Keratinocyte (primary cell): Measurements from ENCODE around the gene CKAP4. TPM values are rescaled to one million over a fixed set of nuclear protein-coding genes. Genes with fewer than 3 reads are reported as not detected.

Source experiments
- DNase-seq: peaks from one replicate; pipeline ENCODE4 v3.0.0-alpha.2; 2011; ENCODE audit warnings: low read depth, missing footprints, low spot score
- FAIRE-seq: peaks from 2 replicates; lab custom pipeline; 2011; peaks lifted over from hg19 to GRCh38; lab: Jason Lieb, UNC
- H2AFZ ChIP-seq: 2 replicates; pipeline ENCODE4 v1.6.0; 2012; ENCODE audit warnings: low read length, control low read depth, inconsistent platforms; ENCODE audit not compliant: control insufficient read depth
- H3K27ac ChIP-seq: 2 replicates; pipeline ENCODE4 v1.5.1; 2011; ENCODE audit warnings: low read length; ENCODE audit not compliant: control insufficient read depth, insufficient read depth
- H3K27me3 ChIP-seq: 3 replicates; pipeline ENCODE4 v1.6.0; 2011; ENCODE audit warnings: low read length; ENCODE audit not compliant: control insufficient read depth, insufficient read depth; ENCODE audit errors: extremely low read depth
- H3K36me3 ChIP-seq, 2 experiments: 2 replicates in 1 of 2; 3 replicates in 1 of 2; pipeline ENCODE4 v1.5.1; 2011; ENCODE audit warnings: low read length in 2 of 2, mild to moderate bottlenecking in 1 of 2; ENCODE audit not compliant: control insufficient read depth in 2 of 2, insufficient read depth in 2 of 2; ENCODE audit errors: extremely low read depth in 1 of 2
- H3K4me1 ChIP-seq: 3 replicates; pipeline ENCODE4 v1.5.1; 2011; ENCODE audit warnings: low read length; ENCODE audit not compliant: control insufficient read depth, insufficient read depth; ENCODE audit errors: extremely low read depth
- H3K4me2 ChIP-seq: 3 replicates; pipeline ENCODE4 v1.6.0; 2011; ENCODE audit warnings: low read depth, low read length; ENCODE audit not compliant: control insufficient read depth, insufficient read depth; ENCODE audit errors: extremely low read depth
- H3K4me3 ChIP-seq, 3 experiments: fragments of 200-600 bp in 1 of 3; sonication (generic) in 1 of 3; 2 replicates in 2 of 3; 3 replicates in 1 of 3; pipeline ENCODE4 v1.5.1; 2011 to 2016; ENCODE audit warnings: low read length in 3 of 3, mild to moderate bottlenecking in 3 of 3, control low read depth in 2 of 3, inconsistent platforms in 1 of 3, low read depth in 1 of 3, mixed read lengths in 1 of 3, mixed run types in 1 of 3, moderate library complexity in 1 of 3; ENCODE audit not compliant: control insufficient read depth in 2 of 3, insufficient read depth in 2 of 3; ENCODE audit errors: extremely low read depth in 1 of 3
- H3K79me2 ChIP-seq: 2 replicates; pipeline ENCODE4 v1.6.0; 2012; ENCODE audit warnings: low read length; ENCODE audit not compliant: control insufficient read depth, insufficient read depth
- H3K9ac ChIP-seq: 3 replicates; pipeline ENCODE4 v1.6.0; 2011; ENCODE audit warnings: low read length; ENCODE audit not compliant: control insufficient read depth, insufficient read depth; ENCODE audit errors: extremely low read depth
- H3K9me1 ChIP-seq: 3 replicates; pipeline ENCODE4 v1.6.0; 2011; ENCODE audit warnings: low read length; ENCODE audit not compliant: control insufficient read depth, insufficient read depth; ENCODE audit errors: extremely low read depth
- H3K9me3 ChIP-seq: 2 replicates; pipeline ENCODE4 v1.5.1; 2012; ENCODE audit warnings: low read depth, low read length; ENCODE audit not compliant: control insufficient read depth
- H4K20me1 ChIP-seq: 3 replicates; pipeline ENCODE4 v1.6.0; 2011; ENCODE audit warnings: low read length; ENCODE audit not compliant: control insufficient read depth, insufficient read depth; ENCODE audit errors: extremely low read depth
- CTCF ChIP-seq, 3 experiments: IDR thresholded peaks in 1 of 3; conservative IDR thresholded peaks in 1 of 3; optimal IDR thresholded peaks in 1 of 3; 2 replicates in 2 of 3; 3 replicates in 1 of 3; pipeline versions ENCODE3 to v1.5.1; 2011; ENCODE audit warnings: low read length in 3 of 3, mild to moderate bottlenecking in 3 of 3, moderate library complexity in 2 of 3, control low read depth in 1 of 3, inconsistent platforms in 1 of 3; ENCODE audit not compliant: insufficient read depth in 2 of 3; ENCODE audit errors: extremely low read depth in 1 of 3
- EZH2 ChIP-seq: IDR thresholded peaks from one replicate; pipeline ENCODE4 v1.6.1; 2012; ENCODE audit warnings: inconsistent platforms, mild to moderate bottlenecking, low read length, moderate library complexity
- dilution Hi-C: fragments of 300-500 bp; cut with MboI; formaldehyde crosslinking; loops from one replicate; pipeline ENCODE4 v1.7.0; 2020; ENCODE audit warnings: low sequenced_read_pairs; ENCODE audit not compliant: extremely low pct_ligation_motif_present
- polyA plus RNA-seq, 5 experiments: library from polyadenylated mRNA; depleted of rRNA in 3 of 5; stranded (reverse) in 3 of 5; stranded (forward) in 1 of 5; unstranded in 1 of 5; fragments of >200 nt; gene quantifications; 1 replicate in 1 of 5; 2 replicates in 3 of 5; 3 replicates in 1 of 5; pipeline versions ENCODE4 v1.2.1 to v1.2.3, GENCODE V29; 2011 to 2012; ENCODE audit warnings: missing spikeins in 2 of 5, low read depth in 1 of 5, low replicate concordance in 1 of 5

Gene CKAP4
- polyA plus RNA-seq, 1 donor (not counting 4 experiments of a cell fraction or from before 2014, with no cell fraction given), result 84.5 TPM

- Histone ChIP-seq H4K20me1 (no peaks in the 10 kb centered on the region), H3K79me2 (no peaks in the 10 kb centered on the region), H3K9ac (no peak overlapping the region), H3K9me3 (peaks cover 6% of the 10 kb centered on the region), H3K4me2 (no peak overlapping the region), H3K9me1 (no peaks in the 10 kb centered on the region), H2AFZ (no peak overlapping the region), H3K27ac (no peak overlapping the region), H3K27me3 (peaks cover 8% of the 10 kb centered on the region), H3K4me3 (no peak overlapping the region), H3K36me3 (no peaks in the 10 kb centered on the region), H3K4me1 (no peaks in the 10 kb centered on the region)
- DNase-seq, result no peak
- no peak for FAIRE-seq
- TF ChIP-seq CTCF (optimal IDR thresholded peaks at IDR 0.05 in 1 of 3, IDR thresholded peaks at IDR 0.05 in 1 of 3, conservative IDR thresholded peaks at IDR 0.05 in 1 of 3; ENCODE audit: extremely low read depth in 1 of 3, insufficient read depth in 2 of 3, low read length in 3 of 3) (no peak), EZH2 (no peak)
- dilution Hi-C loops, result no loop called here
These were observed 33.2 kb downstream of the CKAP4 start for GRCh38 chr12:106214571-106214970.

GRCh38 chr12:106213662-106214061, 34.2 kb downstream of the CKAP4 start:
- H3K27me3 ChIP-seq, result peaks cover 8% of the 10 kb centered on the region
- H2AFZ ChIP-seq, result no peak overlapping the region
- H3K9me3 ChIP-seq, result peaks cover 6% of the 10 kb centered on the region
- no peak overlapping the region for H3K27ac ChIP-seq
- no peaks in the 10 kb centered on the region for H3K9me1 ChIP-seq
- H3K36me3 ChIP-seq, result no peaks in the 10 kb centered on the region
- no peaks in the 10 kb centered on the region for H3K79me2 ChIP-seq
- H4K20me1 ChIP-seq, result no peaks in the 10 kb centered on the region
- FAIRE-seq (no peak), DNase-seq (no peak)
- H3K9ac ChIP-seq, result no peak overlapping the region
- no peaks in the 10 kb centered on the region for H3K4me1 ChIP-seq
- no peak overlapping the region for H3K4me2 ChIP-seq
- dilution Hi-C loops, result no loop called here
- TF ChIP-seq CTCF (optimal IDR thresholded peaks at IDR 0.05 in 1 of 3, IDR thresholded peaks at IDR 0.05 in 1 of 3, conservative IDR thresholded peaks at IDR 0.05 in 1 of 3; ENCODE audit: extremely low read depth in 1 of 3, insufficient read depth in 2 of 3, low read length in 3 of 3), result no peak
- no peak for TF ChIP-seq EZH2
- no peak overlapping the region for H3K4me3 ChIP-seq
